H1 (cell line): ENCODE results near the gene ZNF407. TPM values are rescaled to one million over a fixed set of nuclear protein-coding genes. Genes with fewer than 3 reads are reported as not detected.

Experiments
- CTCF ChIA-PET: fragments of 300-600 bp; sonication (Branson Sonifier 250); formaldehyde crosslinking; loops from one replicate; lab custom pipeline; 2021; ENCODE audit not compliant: partially characterized antibody; lab: Charles Lee
- POLR2A ChIA-PET: fragments of 300-600 bp; sonication (Branson Sonifier 250); formaldehyde crosslinking; loops from one replicate; lab custom pipeline; 2021; ENCODE audit warnings: inconsistent platforms; ENCODE audit not compliant: partially characterized antibody; lab: Charles Lee
- DNase-seq, 2 experiments: peaks; one replicate each; pipeline versions ENCODE4 v3.0.0 to v3.0.0-alpha.2; 2010 to 2022; ENCODE audit warnings: low spot score in 2 of 2, low read depth in 1 of 2, mixed read lengths in 1 of 2
- FAIRE-seq: peaks from 2 replicates; lab custom pipeline; 2011; peaks lifted over from hg19 to GRCh38; lab: Jason Lieb, UNC
- H2AFZ ChIP-seq: 2 replicates; pipeline ENCODE4 v1.8.1; 2012; ENCODE audit warnings: low read length, inconsistent platforms
- H2AK5ac ChIP-seq: 2 replicates; pipeline ENCODE4 v1.6.1; 2013; ENCODE audit warnings: low read depth, low read length
- H2BK120ac ChIP-seq: replicated peaks from 2 replicates; pipeline ENCODE3; 2013; ENCODE audit warnings: low read depth, low read length, inconsistent platforms
- H2BK12ac ChIP-seq: 2 replicates; pipeline ENCODE4 v1.6.1; 2013; ENCODE audit warnings: low read depth, low read length
- H2BK15ac ChIP-seq: 2 replicates; pipeline ENCODE4 v1.6.1; 2013; ENCODE audit warnings: low read length
- H2BK20ac ChIP-seq: 2 replicates; pipeline ENCODE4 v1.6.1; 2013; ENCODE audit warnings: low read length
- H2BK5ac ChIP-seq: 2 replicates; pipeline ENCODE4 v1.6.1; 2013; ENCODE audit warnings: low read depth, low read length
- H3K14ac ChIP-seq: 2 replicates; pipeline ENCODE4 v1.6.1; 2013; ENCODE audit warnings: inconsistent platforms; ENCODE audit not compliant: insufficient read length
- H3K18ac ChIP-seq: 2 replicates; pipeline ENCODE4 v1.6.1; 2013; ENCODE audit warnings: low read length; ENCODE audit errors: extremely low read depth
- H3K23ac ChIP-seq: 2 replicates; pipeline ENCODE4 v1.6.1; 2013; ENCODE audit warnings: inconsistent platforms; ENCODE audit not compliant: insufficient read length
- H3K23me2 ChIP-seq: 2 replicates; pipeline ENCODE4 v1.6.1; 2013; ENCODE audit warnings: low read depth, low read length
- H3K27ac ChIP-seq: 2 replicates; pipeline ENCODE4 v1.6.1; 2011; ENCODE audit warnings: low read depth, low read length, inconsistent platforms
- H3K27me3 ChIP-seq, 4 experiments: replicated peaks in 1 of 4; 1 replicate in 1 of 4; 2 replicates in 3 of 4; pipeline versions ENCODE4 v1.6.1 to v1.8.1; 2011 to 2013; ENCODE audit warnings: low read length in 3 of 4, mild to moderate bottlenecking in 3 of 4, inconsistent platforms in 2 of 4, mixed read lengths in 2 of 4, moderate library complexity in 1 of 4; ENCODE audit not compliant: control insufficient read depth in 3 of 4, insufficient read depth in 3 of 4; ENCODE audit errors: extremely low read depth in 1 of 4
- H3K36me3 ChIP-seq, 4 experiments: 2 replicates each; pipeline versions ENCODE4 v1.6.1 to v1.8.1; 2011 to 2013; ENCODE audit warnings: mild to moderate bottlenecking in 4 of 4, low read length in 3 of 4, moderate library complexity in 2 of 4, control low read depth in 1 of 4, inconsistent platforms in 1 of 4; ENCODE audit not compliant: insufficient read depth in 4 of 4, control insufficient read depth in 2 of 4
- H3K4ac ChIP-seq: replicated peaks from 2 replicates; pipeline ENCODE3; 2013; ENCODE audit warnings: low read length, low read depth, mixed read lengths, inconsistent platforms; ENCODE audit not compliant: insufficient read length
- H3K4me1 ChIP-seq, 4 experiments: replicated peaks in 1 of 4; 1 replicate in 1 of 4; 2 replicates in 3 of 4; pipeline versions ENCODE4 v1.6.1 to v1.8.1; 2011 to 2013; ENCODE audit warnings: low read length in 3 of 4, inconsistent platforms in 2 of 4, mixed read lengths in 1 of 4; ENCODE audit not compliant: insufficient read depth in 4 of 4, control insufficient read depth in 3 of 4
- H3K4me2 ChIP-seq, 2 experiments: 2 replicates each; pipeline versions ENCODE4 v1.6.1 to v1.8.1; 2011 to 2013; ENCODE audit warnings: low read depth in 2 of 2, low read length in 2 of 2, control low read depth in 1 of 2, inconsistent platforms in 1 of 2, mild to moderate bottlenecking in 1 of 2; ENCODE audit not compliant: insufficient read depth in 1 of 2
- H3K4me3 ChIP-seq, 4 experiments: fragments of 200-600, 300-600 bp in 1 of 4; sonication (generic), shearing (Covaris generic), sonication (Bioruptor Twin) in 1 of 4; 2 replicates each; pipeline versions ENCODE4 v1.5.1 to v1.8.1; 2011 to 2016; ENCODE audit warnings: low read length in 4 of 4, low read depth in 3 of 4, control low read depth in 2 of 4, inconsistent platforms in 2 of 4, mild to moderate bottlenecking in 2 of 4, mixed read lengths in 1 of 4, moderate library complexity in 1 of 4; ENCODE audit not compliant: insufficient read depth in 2 of 4; ENCODE audit errors: extremely low read depth in 1 of 4
- H3K56ac ChIP-seq: replicated peaks from 2 replicates; pipeline ENCODE3; 2013; ENCODE audit warnings: low read depth, mild to moderate bottlenecking, mixed read lengths, low read length, inconsistent platforms; ENCODE audit not compliant: insufficient read length
- H3K79me1 ChIP-seq: 2 replicates; pipeline ENCODE4 v1.6.1; 2013; ENCODE audit warnings: low read depth, low read length, control low read depth
- H3K79me2 ChIP-seq, 2 experiments: 2 replicates each; pipeline versions ENCODE4 v1.6.1 to v1.8.1; 2012 to 2013; ENCODE audit warnings: low read length in 2 of 2, mild to moderate bottlenecking in 2 of 2, inconsistent platforms in 1 of 2; ENCODE audit not compliant: insufficient read depth in 2 of 2, control insufficient read depth in 1 of 2
- H3K9ac ChIP-seq, 4 experiments: replicated peaks in 1 of 4; 1 replicate in 1 of 4; 2 replicates in 3 of 4; pipeline versions ENCODE4 v1.6.1 to v1.8.1; 2011 to 2013; ENCODE audit warnings: low read depth in 3 of 4, low read length in 3 of 4, control low read depth in 2 of 4, mild to moderate bottlenecking in 2 of 4, moderate library complexity in 2 of 4, inconsistent platforms in 1 of 4; ENCODE audit errors: extremely low read depth in 1 of 4
- H3K9me3 ChIP-seq, 2 experiments: 2 replicates each; pipeline versions ENCODE4 v1.6.1 to v1.8.1; 2012 to 2013; ENCODE audit warnings: mild to moderate bottlenecking in 2 of 2, moderate library complexity in 2 of 2, control low read depth in 1 of 2, inconsistent platforms in 1 of 2, low read depth in 1 of 2, low read length in 1 of 2, mixed read lengths in 1 of 2; ENCODE audit not compliant: insufficient read depth in 2 of 2
- H4K20me1 ChIP-seq, 2 experiments: replicated peaks in 1 of 2; 2 replicates each; pipeline versions ENCODE3 to v1.8.1; 2011 to 2013; ENCODE audit warnings: inconsistent platforms in 2 of 2, low read length in 2 of 2, mild to moderate bottlenecking in 1 of 2; ENCODE audit not compliant: insufficient read depth in 2 of 2, control insufficient read depth in 1 of 2
- H4K5ac ChIP-seq: 2 replicates; pipeline ENCODE4 v1.6.1; 2013; ENCODE audit warnings: low read length, low read depth, mixed read lengths, inconsistent platforms; ENCODE audit not compliant: insufficient read length
- H4K8ac ChIP-seq: 2 replicates; pipeline ENCODE4 v1.8.0; 2013; ENCODE audit warnings: mild to moderate bottlenecking, moderate library complexity, low read length, inconsistent platforms; ENCODE audit not compliant: insufficient read depth; ENCODE audit errors: extremely low read depth
- H4K91ac ChIP-seq: replicated peaks from 2 replicates; pipeline ENCODE3; 2013; ENCODE audit warnings: low read length, mixed read lengths, inconsistent platforms; ENCODE audit not compliant: insufficient read length
- CHD1 ChIP-seq: IDR thresholded peaks from 2 replicates; pipeline ENCODE4 v1.6.1; 2012; ENCODE audit warnings: low read depth, low read length, improper control_type of control experiment
- FOSL1 ChIP-seq: IDR thresholded peaks from 2 replicates; pipeline ENCODE4 v1.6.1; 2011; ENCODE audit warnings: mild to moderate bottlenecking, low read depth, low read length, moderate library complexity; ENCODE audit not compliant: insufficient read depth
- KDM4A ChIP-seq: IDR thresholded peaks from one replicate; pipeline ENCODE4 v1.7.1; 2012; ENCODE audit warnings: low read depth, mild to moderate bottlenecking, moderate library complexity, low read length, inconsistent platforms; ENCODE audit not compliant: severe bottlenecking
- RNF2 ChIP-seq: fragments of 200-900, 300-1000 bp; sonication (generic); IDR thresholded peaks from 2 replicates; pipeline ENCODE4 v1.7.1; 2016; ENCODE audit warnings: borderline replicate concordance, low read depth, mild to moderate bottlenecking, antibody characterized with exemption, low read length; ENCODE audit not compliant: poor library complexity, severe bottlenecking; ENCODE audit errors: missing control alignments
- RXRA ChIP-seq: IDR thresholded peaks from 2 replicates; pipeline ENCODE4 v1.6.1; 2011; ENCODE audit warnings: low read depth, mild to moderate bottlenecking, low read length, moderate library complexity; ENCODE audit not compliant: insufficient read depth
- SAP30 ChIP-seq: fragments of 300-600 bp; sonication (generic); IDR thresholded peaks from 2 replicates; pipeline ENCODE4 v1.7.1; 2012; ENCODE audit warnings: low read length, moderate library complexity, mild to moderate bottlenecking, inconsistent platforms; ENCODE audit not compliant: insufficient read depth, insufficient replicate concordance
- TEAD4 ChIP-seq: IDR thresholded peaks from 2 replicates; pipeline ENCODE4 v1.6.1; 2012; ENCODE audit warnings: low read depth, low read length, inconsistent platforms, mixed read lengths
- WGBS, 2 experiments: shearing (Covaris generic) in 1 of 2; methylation state at CpG; one replicate each; pipeline versions ENCODE4 v1.1.6 to v1.1.7; 2013 to 2015; ENCODE audit warnings: low lambda C conversion rate in 2 of 2, mixed read lengths in 2 of 2, inconsistent platforms in 1 of 2, low coverage in 1 of 2, missing lambda C conversion rate in 1 of 2; ENCODE audit not compliant: insufficient replicate concordance in 2 of 2, insufficient coverage in 1 of 2, insufficient read length in 1 of 2; ENCODE audit errors: extremely low coverage in 1 of 2, missing lambda C conversion rate in 1 of 2; 5-methylcytosine and 5-hydroxymethylcytosine counted together
- polyA plus RNA-seq, 7 experiments: library from polyadenylated mRNA; depleted of rRNA in 3 of 7; stranded (reverse) in 5 of 7; unstranded in 2 of 7; fragments of >200 nt in 5 of 7; fragments of 200-250 nt in 2 of 7; gene quantifications; 1 replicate in 5 of 7; 2 replicates in 1 of 7; 4 replicates in 1 of 7; pipeline versions ENCODE4 v1.2.1 to v1.2.3, GENCODE V29; 2011 to 2013; ENCODE audit warnings: missing spikeins in 2 of 7, mixed read lengths in 2 of 7
- total RNA-seq: library from RNA; stranded (reverse); fragmentation: NEBNext Ultra II Directional; extraction: Animal tissue kit (Norgen Biotek cat#: 25700); gene quantifications from 2 replicates; pipeline ENCODE4 v1.2.1, GENCODE V29; 2021

The ZNF407 gene
- total and polyA plus RNA-seq, 2 of the 8 experiments (the other 6 are each of a cell fraction or from before 2014, with no cell fraction given), result 1.5 to 6.8 TPM

DNA sequence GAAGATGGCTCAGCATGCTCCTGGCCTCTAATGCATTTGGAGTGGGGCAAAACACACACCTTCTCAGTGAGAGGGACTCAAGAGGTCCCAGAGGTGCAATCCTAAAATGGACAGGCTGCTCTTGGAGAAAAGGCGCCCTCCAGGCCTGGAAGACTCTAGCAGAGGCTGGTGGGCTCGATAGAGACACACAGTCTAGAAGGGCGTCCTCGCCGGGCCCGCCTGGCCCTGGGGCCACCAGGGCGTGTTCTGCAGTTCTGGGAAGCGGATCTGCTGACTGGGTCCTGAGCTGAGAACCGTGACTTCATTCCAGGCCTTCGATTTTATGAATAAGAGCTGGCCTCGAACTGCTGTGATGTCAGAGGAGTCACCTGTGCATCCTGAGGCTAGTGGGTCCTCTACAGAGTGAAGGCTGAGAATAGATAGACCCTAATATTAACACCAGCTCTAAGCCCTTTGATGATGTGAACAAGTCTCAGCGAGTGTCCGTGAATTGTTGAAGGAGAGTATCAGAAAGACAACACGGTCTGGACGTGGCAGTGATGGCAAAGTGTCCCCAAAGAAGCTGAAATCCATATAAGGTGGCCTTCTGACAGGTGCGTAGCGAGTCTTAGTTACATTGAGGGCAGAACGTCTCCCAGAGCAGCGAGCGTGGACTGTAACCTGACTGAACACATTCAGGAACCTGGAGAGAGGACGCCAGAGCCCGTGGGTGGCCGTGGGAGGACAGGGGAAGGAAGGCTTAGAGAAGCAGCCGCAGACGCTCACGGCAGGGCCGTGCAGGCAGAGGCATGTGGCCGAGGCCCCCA, 474.4 kb downstream of the ZNF407 start:
- Histone ChIP-seq H3K27me3 (no peaks in the 10 kb centered on the region), H3K4ac (no peak overlapping the region), H3K23me2 (no peaks in the 10 kb centered on the region)
- no peak for TF ChIP-seq SAP30
- TF ChIP-seq TEAD4, result no peak
- no peak for TF ChIP-seq FOSL1
- TF ChIP-seq RXRA, result no peak
- no peak for TF ChIP-seq RNF2
- TF ChIP-seq KDM4A, result no peak
- no peak for TF ChIP-seq CHD1

More for the DNA sequence above, 474.4 kb downstream of the ZNF407 start:
- H2BK20ac ChIP-seq, result no peak overlapping the region
- H4K91ac ChIP-seq, result no peak overlapping the region
- no peak overlapping the region for H3K4me3 ChIP-seq
- peak overlapping the region; percentile 14; the same call in 1 of the 2 replicates for H4K8ac ChIP-seq
- H2BK12ac ChIP-seq, result no peak overlapping the region
- no peak overlapping the region for H2AK5ac ChIP-seq
- H4K20me1 ChIP-seq, result no peaks in the 10 kb centered on the region
- H2BK15ac ChIP-seq, result no peak overlapping the region
- no peak overlapping the region for H2BK120ac ChIP-seq
- H3K56ac ChIP-seq, result no peak overlapping the region
- no peak overlapping the region for H3K4me2 ChIP-seq
- H3K14ac ChIP-seq, result no peak overlapping the region
- no peaks in the 10 kb centered on the region for H3K9me3 ChIP-seq
- H2BK5ac ChIP-seq, result no peak overlapping the region
- H2AFZ ChIP-seq, result no peak overlapping the region
- no peak overlapping the region for H3K23ac ChIP-seq
- FAIRE-seq (no peak), DNase-seq (peak in 1 of 2 experiments; percentile 32)
- no peak overlapping the region for H4K5ac ChIP-seq
- H3K79me2 ChIP-seq, result no peaks in the 10 kb centered on the region
- no peaks in the 10 kb centered on the region for H3K79me1 ChIP-seq
- H3K36me3 ChIP-seq, result no peaks in the 10 kb centered on the region
- 90% methylated on average over 27 of the region's 28 CpGs; no CpG with 5 or more reads in 1 of the 2 experiments for WGBS, 2 experiments
- ChIA-PET POLR2A (no interaction called here), CTCF (interaction anchor here (1.0 kb wide), 1 partner anchor 14 kb away, joined by 3 read pairs; no protein-coding TSS in a partner anchor)
- H3K18ac ChIP-seq, result no peak overlapping the region
- peaks cover 0 to 4% (median 0%) of the 10 kb centered on the region in 4 experiments; a peak in 2 of 7 replicates for H3K4me1 ChIP-seq
- H3K27ac ChIP-seq, result no peak overlapping the region
- no peak overlapping the region for H3K9ac ChIP-seq
